SW 1271 (cell line): ENCODE measurements around the gene ZMIZ2.
A peak's percentile ranks its signal among the peaks of the same experiment; 100 is the strongest.
"Not testable (repeated sequence)": the region's sequence is repeated elsewhere in the genome, so short reads cannot be mapped to it uniquely, and the experiment has no call there.

Experiments
- DNase-seq, 2 experiments: peaks; one replicate each; lab custom pipeline; 2025; lab: John Stamatoyannopoulos, UW

Gene ZMIZ2

GRCh38 chr7:44748045-44748947 is at the start of gene ZMIZ2:
TSS of gene ZMIZ2 (plus strand) at chr7:44748847. CDS start at chr7:44756250, 7,403 bp downstream.
- DNase-seq: peak; percentile 59 to 81

GRCh38 chr7:44699598-44699997 is 49.0 kb upstream of the ZMIZ2 start:
- not testable (repeated sequence) for DNase-seq

GRCh38 chr7:44700322-44700721 is 48.3 kb upstream of the ZMIZ2 start:
- no peak for DNase-seq

- not testable (repeated sequence) for DNase-seq
These were observed 45.3 kb upstream of the ZMIZ2 start for GRCh38 chr7:44703391-44703790.

- DNase-seq: no peak
These were observed 44.7 kb upstream of the ZMIZ2 start for GRCh38 chr7:44703921-44704320.

- no peak for DNase-seq
These were observed 43.2 kb upstream of the ZMIZ2 start for GRCh38 chr7:44705434-44705833.

GRCh38 chr7:44706788-44707557 is 41.7 kb upstream of the ZMIZ2 start:
- DNase-seq: no peak

- no peak for DNase-seq
These were observed 41.0 kb upstream of the ZMIZ2 start for GRCh38 chr7:44707558-44708230.

- DNase-seq: no peak
These were observed 39.4 kb upstream of the ZMIZ2 start for GRCh38 chr7:44709011-44709915.

GRCh38 chr7:44709945-44710596 is 38.6 kb upstream of the ZMIZ2 start:
- DNase-seq: no peak

- no peak for DNase-seq
These were observed 37.1 kb upstream of the ZMIZ2 start for GRCh38 chr7:44711528-44711927.

- DNase-seq: no peak
These were observed 36.6 kb upstream of the ZMIZ2 start for GRCh38 chr7:44712012-44712411.

- no peak for DNase-seq
These were observed 35.5 kb upstream of the ZMIZ2 start for GRCh38 chr7:44713141-44713540.

GRCh38 chr7:44713680-44714335 is 34.8 kb upstream of the ZMIZ2 start:
- no peak for DNase-seq

GRCh38 chr7:44716205-44716604 is 32.4 kb upstream of the ZMIZ2 start:
- no peak for DNase-seq

GRCh38 chr7:44720301-44720700 is 28.3 kb upstream of the ZMIZ2 start:
- no peak for DNase-seq

- DNase-seq: no peak
These were observed 24.4 kb upstream of the ZMIZ2 start for GRCh38 chr7:44724276-44724675.

- not testable (repeated sequence) for DNase-seq
These were observed 22.4 kb upstream of the ZMIZ2 start for GRCh38 chr7:44726250-44726649.

GRCh38 chr7:44727158-44727936 is 21.3 kb upstream of the ZMIZ2 start:
- peak in 1 of 2 experiments; percentile 26 for DNase-seq

GRCh38 chr7:44727937-44728262 is 20.7 kb upstream of the ZMIZ2 start:
- no peak for DNase-seq
